ENCODE data around the gene SPATA46.

The SPATA46 gene

GRCh38 chr1:162390396-162391185 lies 13.9 kb upstream of the SPATA46 start:
- DNase-seq: no peak

GRCh38 chr1:162389971-162390370 lies 13.3 kb upstream of the SPATA46 start:
- no peak for DNase-seq

- no peak for DNase-seq
Measured at GRCh38 chr1:162389021-162389818, 12.6 kb upstream of the SPATA46 start.

- DNase-seq: no peak
Measured at GRCh38 chr1:162388615-162389014, 12.0 kb upstream of the SPATA46 start.

- DNase-seq: no peak
Measured at GRCh38 chr1:162388083-162388594, 11.5 kb upstream of the SPATA46 start.

- no peak for DNase-seq
Measured at GRCh38 chr1:162387226-162388082, 10.8 kb upstream of the SPATA46 start.

GRCh38 chr1:162386292-162387225 lies 9.9 kb upstream of the SPATA46 start:
- no peak for DNase-seq

- DNase-seq: no peak
Measured at GRCh38 chr1:162385702-162386101, 9.0 kb upstream of the SPATA46 start.

GRCh38 chr1:162385280-162385623 lies 8.6 kb upstream of the SPATA46 start:
- DNase-seq: no peak

GRCh38 chr1:162384601-162385279 lies 8.1 kb upstream of the SPATA46 start:
- no peak for DNase-seq

GRCh38 chr1:162384116-162384515 lies 7.5 kb upstream of the SPATA46 start:
- DNase-seq: no peak

- no peak for DNase-seq
Measured at GRCh38 chr1:162383516-162383915, 6.9 kb upstream of the SPATA46 start.

- no peak for DNase-seq
Measured at GRCh38 chr1:162383091-162383490, 6.4 kb upstream of the SPATA46 start.

- no peak for DNase-seq
Measured at GRCh38 chr1:162381941-162382750, 5.5 kb upstream of the SPATA46 start.

GRCh38 chr1:162381383-162381782 lies 4.7 kb upstream of the SPATA46 start, which contains the start of gene C1orf226:
TSS of gene C1orf226 (plus strand) at chr1:162381728. CDS start at chr1:162381902, 174 bp downstream.
- DNase-seq: no peak

GRCh38 chr1:162380061-162380846 lies 3.6 kb upstream of the SPATA46 start:
- no peak for DNase-seq

- no peak for DNase-seq
Measured at GRCh38 chr1:162375463-162375862, 1.2 kb downstream of the SPATA46 start.

GRCh38 chr1:162374406-162374805 lies 2.2 kb downstream of the SPATA46 start:
- no peak for DNase-seq

GRCh38 chr1:162373541-162374260 lies 3.0 kb downstream of the SPATA46 start:
- no peak for DNase-seq
